ENCODE measurements around the gene EYA2.

The EYA2 gene

DNA sequence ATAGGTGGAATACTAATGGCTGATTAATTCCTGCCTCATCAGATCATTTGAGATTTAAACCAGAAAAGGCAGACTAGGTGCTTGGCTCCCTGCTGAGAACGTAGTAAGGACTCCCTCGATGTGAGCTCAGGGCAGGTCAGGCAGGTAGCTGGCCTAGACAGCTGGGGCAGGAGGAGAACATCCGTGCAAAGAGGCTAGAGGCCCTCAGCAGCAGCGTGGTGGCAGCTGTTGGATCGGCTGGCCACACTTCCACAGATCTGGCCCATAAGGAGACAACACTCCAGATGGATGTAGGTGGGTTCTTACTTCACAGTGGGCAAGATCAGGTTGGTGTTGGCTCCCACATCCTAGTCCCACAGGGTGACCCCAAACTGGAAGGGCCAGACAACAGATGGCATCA lies 38.5 kb downstream of the EYA2 start:
- DNase-seq: no peak

DNA sequence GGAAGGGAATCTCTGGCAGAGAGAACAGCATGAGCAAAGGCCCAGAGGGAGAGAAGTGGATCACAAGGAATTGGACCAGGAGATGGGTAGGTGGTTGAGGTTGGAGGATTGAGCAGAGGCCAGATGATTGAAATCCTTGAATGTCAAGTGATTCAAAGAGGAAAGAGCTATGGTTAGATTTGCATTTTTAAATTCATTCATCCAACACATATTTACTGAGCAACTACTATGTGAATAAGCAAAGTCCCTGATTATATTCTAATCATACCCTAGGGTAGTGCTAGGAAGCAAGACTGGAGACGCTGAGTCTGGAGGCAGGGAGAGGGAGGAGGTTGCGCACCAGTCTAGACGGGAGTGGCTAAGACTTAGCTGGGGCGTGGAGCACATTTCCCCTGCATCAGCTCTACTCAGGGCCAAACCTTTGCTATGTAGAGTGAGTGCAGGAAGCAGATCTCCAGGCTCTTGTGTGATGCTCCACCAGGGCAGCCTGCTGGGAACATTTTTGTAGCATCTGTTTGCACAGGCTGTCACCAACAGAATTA lies 40.2 kb downstream of the EYA2 start:
- no peak for DNase-seq

DNA sequence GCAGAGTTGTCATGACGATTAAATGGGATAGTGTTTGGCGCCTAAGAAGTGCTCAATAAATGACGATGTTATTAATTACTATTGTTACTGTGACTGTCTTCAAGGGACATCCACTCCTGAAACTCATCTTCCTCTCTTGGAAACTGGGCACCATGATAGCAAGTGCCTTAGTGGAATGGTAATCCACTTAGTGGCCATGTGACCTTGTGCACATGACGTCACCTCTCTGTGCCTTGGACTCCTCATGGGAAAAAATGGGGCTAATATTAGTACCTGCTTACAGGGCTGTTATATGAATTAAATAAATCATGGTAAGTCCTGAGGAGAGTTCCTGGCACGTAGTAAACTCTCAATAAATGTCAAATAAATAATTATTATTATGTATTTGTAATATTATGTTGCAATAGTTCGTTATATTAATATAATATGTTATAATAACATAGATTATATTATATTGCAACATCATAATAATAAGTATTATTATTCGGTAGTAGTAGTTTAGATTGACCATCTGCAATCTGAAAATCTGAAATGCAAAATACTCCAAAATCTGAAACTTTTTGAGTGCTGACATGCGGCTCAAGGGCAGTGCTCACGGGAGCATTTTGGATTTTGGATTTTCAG lies 40.9 kb downstream of the EYA2 start:
- DNase-seq: no peak

- no peak for DNase-seq
These were observed 41.9 kb downstream of the EYA2 start for GRCh38 chr20:46936415-46937156.

- DNase-seq: no peak
These were observed 42.5 kb downstream of the EYA2 start for GRCh38 chr20:46937157-46937523.

- no peak for DNase-seq
These were observed 43.0 kb downstream of the EYA2 start for GRCh38 chr20:46937533-46938226.

- DNase-seq: peak; percentile 14
These were observed 43.8 kb downstream of the EYA2 start for GRCh38 chr20:46938434-46938833.

DNA sequence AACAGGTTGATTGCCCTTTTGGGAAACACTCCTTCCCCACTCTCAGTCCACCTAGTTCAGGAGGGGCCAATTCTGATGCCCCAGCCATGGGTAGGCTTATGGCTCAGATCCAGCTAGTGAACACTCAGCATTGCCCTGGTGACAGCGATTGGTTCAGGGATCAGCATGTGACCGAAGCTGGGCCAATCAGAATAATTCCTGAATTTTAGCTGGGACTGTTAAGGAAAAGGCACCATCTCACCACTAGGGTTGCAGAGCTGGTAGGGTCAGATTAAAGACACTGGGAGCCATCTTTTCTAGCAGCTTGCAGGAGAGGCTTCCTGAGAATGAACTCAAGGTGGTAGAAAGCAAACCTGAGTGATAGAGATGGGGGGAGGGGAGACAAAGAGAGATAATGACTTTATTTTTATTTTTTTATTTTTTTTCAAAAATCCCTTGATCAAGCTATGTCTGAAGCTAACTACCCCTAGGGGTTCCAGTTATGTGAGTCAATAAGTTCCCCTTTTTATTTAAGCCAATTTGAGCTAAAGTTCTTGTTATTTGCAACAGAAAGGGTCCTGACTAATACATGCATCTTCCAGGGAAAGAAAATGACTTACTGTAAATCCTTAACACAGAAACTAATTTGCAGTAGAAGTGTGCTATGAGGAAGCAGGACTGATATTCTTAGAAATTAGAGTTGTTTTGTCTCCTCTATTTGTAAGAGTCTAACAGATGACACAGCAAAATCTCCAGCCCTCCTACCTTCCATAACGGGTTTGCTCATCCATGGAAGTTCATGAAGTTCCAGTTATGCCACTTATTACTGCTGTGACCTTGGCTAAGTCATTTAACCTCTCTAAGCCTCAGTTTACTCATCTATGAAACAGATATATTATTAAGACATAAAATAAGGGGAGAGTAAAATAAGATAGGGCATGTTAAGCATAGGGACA lies 44.7 kb downstream of the EYA2 start:
- DNase-seq: peak; percentile 66

DNA sequence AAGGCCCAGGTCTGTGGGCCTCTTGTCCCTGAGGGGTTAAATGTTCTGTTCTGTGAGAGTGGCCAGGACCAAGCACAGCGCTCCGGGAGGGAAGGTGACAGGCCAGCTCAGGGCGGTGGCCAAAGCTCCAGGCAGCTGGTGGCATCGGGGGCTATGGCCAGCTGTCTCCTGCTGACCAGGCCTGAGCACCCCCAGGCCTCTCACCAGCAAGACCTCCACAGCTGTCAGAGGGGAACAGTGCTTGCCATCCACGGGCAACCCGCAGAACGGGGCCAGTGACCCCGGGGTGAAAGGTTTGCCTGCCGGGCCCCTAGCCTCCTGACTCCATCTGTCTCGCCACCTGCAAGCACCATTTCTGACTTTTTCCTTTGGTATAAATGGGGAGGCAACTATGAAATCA lies 46.0 kb downstream of the EYA2 start:
- DNase-seq: no peak

GRCh38 chr20:46941404-46941803 lies 46.8 kb downstream of the EYA2 start:
- DNase-seq: no peak

GRCh38 chr20:46943861-46944591 lies 49.4 kb downstream of the EYA2 start:
- no peak for DNase-seq

DNA sequence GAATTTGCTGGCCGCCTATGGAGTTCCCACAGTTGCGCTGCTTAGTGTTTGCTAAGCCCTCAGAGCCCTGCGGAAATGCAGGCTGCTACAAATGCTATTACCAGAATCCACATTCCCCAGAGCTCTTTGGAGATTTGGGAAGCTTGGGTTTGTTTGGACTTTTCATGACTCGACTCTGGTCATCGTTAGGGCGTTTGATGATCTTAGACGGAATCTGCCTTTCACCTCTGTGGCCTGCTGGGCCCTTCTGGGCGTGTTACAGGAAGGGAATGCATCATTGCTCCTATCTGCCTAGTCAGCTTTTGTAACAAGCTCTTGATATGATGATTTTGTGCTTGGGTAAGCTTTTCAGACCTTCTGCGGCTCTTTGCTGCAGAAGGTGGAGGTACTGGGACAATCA lies 50.8 kb downstream of the EYA2 start:
- no peak for DNase-seq

GRCh38 chr20:46946181-46946624 lies 51.6 kb downstream of the EYA2 start:
- DNase-seq: no peak

GRCh38 chr20:46946796-46947195 lies 52.2 kb downstream of the EYA2 start:
- no peak for DNase-seq

DNA sequence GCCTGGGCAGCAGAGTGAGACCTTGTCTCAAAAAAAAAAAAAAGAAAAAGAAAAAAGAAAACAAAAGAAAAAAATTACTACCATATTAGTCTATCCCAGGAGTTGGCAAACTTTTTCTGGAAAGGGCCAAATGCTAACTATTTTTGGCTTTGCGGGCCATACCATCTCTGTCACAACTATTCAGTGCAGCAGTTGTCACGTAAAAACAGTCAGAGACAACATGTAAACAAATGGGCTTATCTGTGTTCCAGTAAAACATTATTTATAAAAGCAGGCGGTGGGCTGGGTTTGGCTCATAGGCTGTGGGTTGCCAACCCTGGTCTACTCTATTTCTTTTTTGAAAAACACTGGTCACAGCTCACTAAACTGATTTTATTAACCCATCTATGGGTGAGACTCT lies 53.4 kb downstream of the EYA2 start:
- DNase-seq: no peak

GRCh38 chr20:46951405-46951804 lies 56.8 kb downstream of the EYA2 start:
- DNase-seq: no peak

DNA sequence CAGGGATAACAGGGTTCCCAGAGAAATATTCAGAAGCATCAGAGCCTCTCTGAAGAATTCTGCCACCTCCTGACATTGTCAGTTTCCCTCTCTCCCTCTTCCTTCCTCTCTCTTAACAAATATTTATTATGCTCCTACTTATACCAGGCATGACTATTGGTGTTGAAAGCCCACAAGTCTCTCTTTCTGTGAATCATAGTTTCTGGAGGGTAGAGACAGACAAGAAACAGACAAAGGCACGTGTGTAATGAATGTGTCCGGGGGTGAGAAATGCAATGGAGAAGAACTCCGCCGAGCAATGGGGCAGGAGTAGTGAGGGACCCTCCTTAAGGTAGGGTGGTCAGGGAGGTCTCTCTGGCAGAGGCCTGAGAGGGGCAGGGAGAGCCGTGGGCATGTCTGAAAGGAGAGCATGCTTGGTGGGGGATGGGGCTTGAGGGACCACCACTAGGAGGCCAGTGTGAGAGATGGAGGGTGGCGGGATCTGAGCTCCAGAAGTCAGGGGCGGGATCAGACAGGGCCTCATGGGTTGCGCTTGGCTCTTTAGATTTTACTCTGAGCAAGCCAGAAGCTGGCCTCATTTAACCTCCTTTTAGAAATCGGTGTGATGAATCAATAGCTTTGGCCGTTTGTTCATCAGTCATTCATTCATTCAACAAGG lies 57.3 kb downstream of the EYA2 start:
- DNase-seq: no peak

DNA sequence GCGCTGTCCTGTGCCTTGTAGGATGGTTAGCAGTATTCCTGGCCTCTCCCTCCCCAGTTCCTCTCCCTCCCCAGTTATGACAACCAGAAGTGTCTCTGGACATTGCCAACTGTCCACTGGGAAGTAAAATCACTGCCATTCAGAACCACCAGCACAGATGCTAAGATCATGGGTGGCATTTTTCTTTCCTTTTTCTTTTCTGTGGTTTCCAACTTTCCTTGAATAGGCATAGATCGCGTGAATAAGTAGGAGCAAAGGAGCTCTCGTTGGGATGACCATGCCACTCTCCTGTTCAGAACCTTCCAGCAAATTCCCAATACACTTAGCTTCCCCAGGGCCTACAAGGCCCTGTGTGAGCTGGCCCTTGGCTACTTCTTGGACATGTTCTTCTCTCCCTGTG lies 59.0 kb downstream of the EYA2 start:
- no peak for DNase-seq

DNA sequence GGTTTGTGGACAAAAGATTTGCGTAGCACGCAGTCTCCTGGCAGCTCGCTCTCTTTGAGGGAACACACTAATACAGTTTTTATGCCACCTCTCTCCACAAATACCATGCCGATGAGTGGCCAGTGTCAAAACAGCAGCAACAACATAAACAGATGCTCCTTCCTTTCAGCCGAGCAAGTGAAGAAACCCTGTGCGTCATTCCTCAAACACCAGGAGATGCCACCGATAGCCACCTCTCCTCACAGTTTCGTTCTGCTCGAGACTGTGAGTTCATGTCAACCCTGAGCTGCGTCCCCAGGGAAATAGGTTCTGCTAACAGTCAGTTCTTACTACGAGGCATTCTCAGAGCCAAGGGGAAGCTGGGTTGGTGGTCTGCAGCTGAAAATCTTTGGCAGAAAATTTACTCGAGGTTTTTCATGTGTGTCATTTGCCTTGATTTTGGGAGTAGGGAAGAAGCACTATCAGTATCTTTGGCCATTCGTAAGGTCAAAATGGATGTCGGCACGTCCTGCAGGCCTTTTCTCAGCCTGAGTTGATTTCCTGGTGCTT lies 59.9 kb downstream of the EYA2 start:
- DNase-seq: no peak

DNA sequence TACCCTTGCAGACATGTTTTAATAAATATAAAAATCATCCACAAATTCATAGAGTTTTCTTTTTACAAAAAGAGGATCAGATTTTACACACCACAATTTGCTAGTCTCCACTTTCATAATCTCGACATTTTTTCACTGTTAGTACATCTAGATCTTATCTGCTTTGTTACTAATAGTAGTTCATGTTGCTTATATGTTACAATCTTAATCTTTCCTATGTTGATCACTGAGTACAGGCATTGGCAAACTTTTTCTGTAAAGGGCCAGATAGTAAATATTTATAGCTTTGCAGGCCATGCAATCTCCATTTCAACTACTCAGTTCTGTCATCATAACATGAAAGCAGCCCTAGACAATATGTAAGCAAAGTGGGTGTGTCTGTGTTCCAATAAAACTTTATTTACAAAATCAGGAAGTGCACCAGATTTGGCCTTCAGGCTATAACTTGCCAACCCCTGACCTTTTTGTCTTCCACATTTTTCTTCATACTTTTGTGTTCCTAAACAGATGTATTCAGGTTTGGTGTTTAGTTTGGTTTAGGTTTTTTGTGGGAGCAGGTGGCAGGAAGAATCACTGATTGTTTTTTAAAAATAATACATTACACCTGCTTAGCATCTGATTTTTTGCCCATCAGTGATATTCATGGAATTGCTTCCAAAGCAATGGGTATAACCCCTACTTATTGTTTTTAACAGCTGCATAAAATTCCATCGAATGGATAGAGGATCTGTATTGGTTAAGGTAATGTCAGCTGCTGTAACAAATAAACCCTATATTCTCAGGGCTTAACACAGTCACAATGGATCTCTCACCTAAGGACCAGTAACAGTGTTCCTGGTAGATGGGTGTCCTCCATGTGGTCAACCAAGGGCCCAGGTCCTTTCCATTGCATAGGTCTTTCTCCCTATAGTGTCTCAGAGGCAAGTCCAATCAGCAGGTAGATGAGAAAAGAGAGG lies 61.2 kb downstream of the EYA2 start:
- DNase-seq: no peak

Measured in DMS53 (cell line).